Dermis blood vessel endothelial cell (primary cell): ENCODE results near the gene TMEM231. TPM values are rescaled to one million over a fixed set of nuclear protein-coding genes. Genes with fewer than 3 reads are reported as not detected.
"Not testable (repeated sequence)": the region's sequence is repeated elsewhere in the genome, so short reads cannot be mapped to it uniquely, and the experiment has no call there.

ENCODE experiments used
- DNase-seq: peaks from one replicate; pipeline ENCODE4 v3.0.0; 2010
- total RNA-seq: library from RNA; depleted of rRNA; stranded (reverse); fragments of >200 nt; gene quantifications from 2 replicates; pipeline ENCODE4 v1.2.3, GENCODE V29; 2014

Gene TMEM231
- total RNA-seq, 1 donor from 2014 or later = 8.0 TPM

- peak; percentile 31 for DNase-seq
Measured at GRCh38 chr16:75566758-75567255, 10.8 kb upstream of the TMEM231 start.

GRCh38 chr16:75566040-75566757 is 10.1 kb upstream of the TMEM231 start, which contains the start of gene GABARAPL2:
Gene GABARAPL2, plus strand, starts transcription at chr16:75566379. Its CDS starts 108 bp downstream, at chr16:75566487.
- DNase-seq = peak; percentile 88

- DNase-seq = no peak
Measured at GRCh38 chr16:75565640-75566039, 9.6 kb upstream of the TMEM231 start.

GRCh38 chr16:75559564-75560372 is 3.7 kb upstream of the TMEM231 start:
- no peak for DNase-seq

GRCh38 chr16:75558846-75559401 is 2.9 kb upstream of the TMEM231 start:
- DNase-seq = no peak

- no peak for DNase-seq
Measured at GRCh38 chr16:75556431-75556950, 439 bp upstream of the TMEM231 start.

GRCh38 chr16:75555213-75555706 is 792 bp downstream of the TMEM231 start:
- DNase-seq = peak; percentile 96

- peak; percentile 82 for DNase-seq
Measured at GRCh38 chr16:75552951-75553350, 3.1 kb downstream of the TMEM231 start.

GRCh38 chr16:75550211-75550662 is 5.8 kb downstream of the TMEM231 start:
- peak; percentile 98 for DNase-seq

GRCh38 chr16:75548456-75548855 is 7.6 kb downstream of the TMEM231 start:
- not testable (repeated sequence) for DNase-seq

- no peak for DNase-seq
Measured at GRCh38 chr16:75546293-75546692, 9.8 kb downstream of the TMEM231 start.

GRCh38 chr16:75545879-75546278 is 10.2 kb downstream of the TMEM231 start:
- not testable (repeated sequence) for DNase-seq

- DNase-seq = not testable (repeated sequence)
Measured at GRCh38 chr16:75542462-75542861, 13.6 kb downstream of the TMEM231 start.

- no peak for DNase-seq
Measured at GRCh38 chr16:75541236-75541635, 14.8 kb downstream of the TMEM231 start.

GRCh38 chr16:75538882-75539565 is 17.0 kb downstream of the TMEM231 start:
- not testable (repeated sequence) for DNase-seq

GRCh38 chr16:75537776-75538175 is 18.3 kb downstream of the TMEM231 start:
- no peak for DNase-seq

- no peak for DNase-seq
Measured at GRCh38 chr16:75535901-75536300, 20.2 kb downstream of the TMEM231 start, which contains the start of gene CHST5. Gene CHST5, minus strand, starts transcription at chr16:75536108. Its CDS starts 5,724 bp downstream, at chr16:75530384.

- no peak for DNase-seq
Measured at GRCh38 chr16:75535211-75535843, 20.7 kb downstream of the TMEM231 start.

GRCh38 chr16:75534560-75535205 is 21.4 kb downstream of the TMEM231 start:
- no peak for DNase-seq

GRCh38 chr16:75532791-75533190 is 23.3 kb downstream of the TMEM231 start:
- DNase-seq = no peak
